ENCODE measurements around the gene EPHA1. TPM values are rescaled to one million over a fixed set of nuclear protein-coding genes. Genes with fewer than 3 reads are reported as not detected.

Gene EPHA1
- total RNA-seq, 2 donors from 2014 or later = 9.9 to 14.3 TPM

DNA sequence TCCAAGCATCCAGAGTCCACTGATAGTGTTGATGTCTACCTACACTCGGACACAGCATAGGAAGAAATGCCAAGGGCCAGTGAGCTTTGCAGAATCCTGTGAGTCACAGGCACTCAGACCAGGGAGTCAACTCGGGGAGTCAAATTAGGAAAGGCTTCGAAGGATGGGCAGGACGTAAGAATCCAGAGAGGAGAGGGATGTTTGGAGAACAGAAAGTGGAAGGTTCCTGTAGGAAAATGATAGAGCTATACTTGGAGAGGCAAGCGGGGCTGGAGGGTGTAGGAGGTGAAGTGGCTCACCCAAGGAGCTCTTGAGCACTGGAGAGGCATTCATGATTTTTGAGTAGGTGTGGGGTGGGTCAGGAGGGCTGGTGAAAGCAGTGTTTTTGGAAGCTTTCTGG lies 24.5 kb downstream of the EPHA1 start:
- peak overlapping the region in 1 of 4 donors; percentile 21 for H3K27ac ChIP-seq
- H3K4me3 ChIP-seq = no peak overlapping the region

DNA sequence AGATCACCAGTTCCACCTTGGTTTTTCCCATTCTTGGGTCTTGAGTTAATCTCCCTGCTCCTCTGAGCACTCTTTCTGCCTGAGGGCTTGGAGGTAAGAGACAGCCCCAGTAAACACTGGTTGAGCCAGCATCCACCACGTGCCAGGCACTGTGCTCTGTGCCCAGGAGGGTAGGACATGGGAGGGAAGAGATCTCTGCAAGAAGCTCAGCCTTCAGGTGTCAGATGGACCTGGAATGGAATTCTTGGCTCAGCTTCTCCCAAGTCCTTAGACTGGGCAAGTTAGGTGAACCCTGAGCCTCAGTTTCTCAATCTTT lies 25.1 kb downstream of the EPHA1 start:
- no peaks in the 10 kb centered on the region for H3K27me3 ChIP-seq
- H3K4me1 ChIP-seq = peaks cover 44% of the 10 kb centered on the region
- TF ChIP-seq, protein P1, sequence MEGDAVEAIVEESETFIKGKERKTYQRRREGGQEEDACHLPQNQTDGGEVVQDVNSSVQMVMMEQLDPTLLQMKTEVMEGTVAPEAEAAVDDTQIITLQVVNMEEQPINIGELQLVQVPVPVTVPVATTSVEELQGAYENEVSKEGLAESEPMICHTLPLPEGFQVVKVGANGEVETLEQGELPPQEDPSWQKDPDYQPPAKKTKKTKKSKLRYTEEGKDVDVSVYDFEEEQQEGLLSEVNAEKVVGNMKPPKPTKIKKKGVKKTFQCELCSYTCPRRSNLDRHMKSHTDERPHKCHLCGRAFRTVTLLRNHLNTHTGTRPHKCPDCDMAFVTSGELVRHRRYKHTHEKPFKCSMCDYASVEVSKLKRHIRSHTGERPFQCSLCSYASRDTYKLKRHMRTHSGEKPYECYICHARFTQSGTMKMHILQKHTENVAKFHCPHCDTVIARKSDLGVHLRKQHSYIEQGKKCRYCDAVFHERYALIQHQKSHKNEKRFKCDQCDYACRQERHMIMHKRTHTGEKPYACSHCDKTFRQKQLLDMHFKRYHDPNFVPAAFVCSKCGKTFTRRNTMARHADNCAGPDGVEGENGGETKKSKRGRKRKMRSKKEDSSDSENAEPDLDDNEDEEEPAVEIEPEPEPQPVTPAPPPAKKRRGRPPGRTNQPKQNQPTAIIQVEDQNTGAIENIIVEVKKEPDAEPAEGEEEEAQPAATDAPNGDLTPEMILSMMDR (IDR thresholded peaks at IDR 0.05) = no peak
- no peak for TF ChIP-seq POLR2A (IDR thresholded peaks at IDR 0.05)
- H3K27ac ChIP-seq = peak overlapping the region in 1 of 4 donors; percentile 40
- H3K4me3 ChIP-seq = no peak overlapping the region
- WGBS, 2 donors = 77 to 80% methylated on average over 1 of the region's 1 CpG
- H3K36me3 ChIP-seq (replicated peaks in 1 of 2; ENCODE audit: insufficient read depth in 1 of 2, low read depth in 2 of 2) = no peaks in the 10 kb centered on the region
- intact Hi-C loops (cut with DNase I) = no loop called here
- DNase-seq = no peak
- no peaks in the 10 kb centered on the region for H3K9me3 ChIP-seq
- ATAC-seq = no peak

More for the DNA sequence above, 24.5 kb downstream of the EPHA1 start:
- ATAC-seq (no peak), DNase-seq (no peak)
- intact Hi-C loops (cut with DNase I) = no loop called here
- WGBS, 2 donors = 78 to 89% methylated on average over 5 of the region's 5 CpGs
- no peaks in the 10 kb centered on the region for H3K9me3 ChIP-seq
- peaks cover 43% of the 10 kb centered on the region for H3K4me1 ChIP-seq
- H3K36me3 ChIP-seq (replicated peaks in 1 of 2; ENCODE audit: insufficient read depth in 1 of 2, low read depth in 2 of 2) = no peaks in the 10 kb centered on the region
- no peak for TF ChIP-seq POLR2A (IDR thresholded peaks at IDR 0.05)
- TF ChIP-seq, protein P1 (IDR thresholded peaks at IDR 0.05) = no peak
- no peaks in the 10 kb centered on the region for H3K27me3 ChIP-seq

DNA sequence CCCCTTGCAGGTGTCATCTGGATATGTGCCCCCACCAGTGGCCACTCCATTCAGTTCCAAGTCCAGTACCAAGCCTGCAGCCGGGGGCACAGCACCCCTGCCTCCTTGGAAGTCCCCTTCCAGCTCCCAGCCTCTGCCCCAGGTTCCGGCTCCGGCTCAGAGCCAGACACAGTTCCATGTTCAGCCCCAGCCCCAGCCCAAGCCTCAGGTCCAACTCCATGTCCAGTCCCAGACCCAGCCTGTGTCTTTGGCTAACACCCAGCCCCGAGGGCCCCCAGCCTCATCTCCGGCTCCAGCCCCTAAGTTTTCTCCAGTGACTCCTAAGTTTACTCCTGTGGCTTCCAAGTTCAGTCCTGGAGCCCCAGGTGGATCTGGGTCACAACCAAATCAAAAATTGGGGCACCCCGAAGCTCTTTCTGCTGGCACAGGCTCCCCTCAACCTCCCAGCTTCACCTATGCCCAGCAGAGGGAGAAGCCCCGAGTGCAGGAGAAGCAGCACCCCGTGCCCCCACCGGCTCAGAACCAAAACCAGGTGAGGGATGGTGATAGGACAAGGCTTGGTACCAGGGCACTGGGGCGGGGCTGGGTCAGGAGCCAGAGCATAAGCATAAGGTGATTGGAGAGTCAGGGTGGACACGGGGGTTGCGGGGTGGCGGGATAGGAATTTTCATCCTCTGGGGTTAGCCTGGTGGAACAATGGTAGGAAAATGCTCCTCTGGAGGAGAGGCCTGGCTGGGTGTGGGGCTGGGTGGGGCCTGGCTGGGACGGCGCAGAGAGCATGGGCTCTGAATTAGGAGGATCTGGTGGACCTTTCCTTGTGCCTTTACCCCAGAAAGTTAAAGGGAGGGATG lies 25.6 kb downstream of the EPHA1 start:
- H3K4me3 ChIP-seq = no peak overlapping the region
- H3K27ac ChIP-seq = peak overlapping the region in 3 of 4 donors; percentile 85 to 97 (median 95)
- ATAC-seq (no peak), DNase-seq (no peak)
- intact Hi-C loops (cut with DNase I) = no loop called here
- peaks cover 44% of the 10 kb centered on the region for H3K4me1 ChIP-seq
- H3K9me3 ChIP-seq = no peaks in the 10 kb centered on the region
- no peak for TF ChIP-seq POLR2A (IDR thresholded peaks at IDR 0.05)
- TF ChIP-seq, protein P1 (IDR thresholded peaks at IDR 0.05) = no peak
- no peaks in the 10 kb centered on the region for H3K36me3 ChIP-seq (replicated peaks in 1 of 2; ENCODE audit: insufficient read depth in 1 of 2, low read depth in 2 of 2)
- 87 to 90% methylated on average over 15 of the region's 15 CpGs for WGBS, 2 donors
- H3K27me3 ChIP-seq = no peaks in the 10 kb centered on the region

DNA sequence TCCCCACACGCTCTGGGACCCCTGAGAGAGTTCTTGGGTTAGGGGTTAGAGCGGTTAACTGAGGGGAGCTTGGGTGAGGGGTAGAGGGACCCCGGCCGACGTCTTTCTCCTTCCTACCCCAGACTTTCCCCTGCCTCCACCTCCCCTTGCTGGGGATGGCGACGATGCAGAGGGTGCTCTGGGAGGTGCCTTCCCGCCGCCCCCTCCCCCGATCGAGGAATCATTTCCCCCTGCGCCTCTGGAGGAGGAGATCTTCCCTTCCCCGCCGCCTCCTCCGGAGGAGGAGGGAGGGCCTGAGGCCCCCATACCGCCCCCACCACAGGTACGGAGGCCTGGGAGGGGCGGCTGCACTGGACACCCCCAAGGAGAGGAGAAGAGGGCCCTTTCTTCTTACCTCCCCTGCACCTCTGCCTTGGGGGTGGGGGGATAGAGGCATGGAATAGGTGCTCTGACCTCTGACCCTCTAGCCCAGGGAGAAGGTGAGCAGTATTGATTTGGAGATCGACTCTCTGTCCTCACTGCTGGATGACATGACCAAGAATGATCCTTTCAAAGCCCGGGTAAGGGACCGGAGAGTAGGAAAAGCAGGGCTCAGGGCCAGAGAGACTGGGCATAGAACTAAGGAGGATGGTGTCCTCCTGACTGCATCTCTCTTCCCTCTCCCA lies 26.4 kb downstream of the EPHA1 start:
- Histone ChIP-seq H3K27ac (peak overlapping the region; percentile 85 to 97 (median 93)), H3K9me3 (no peaks in the 10 kb centered on the region), H3K4me3 (peak overlapping the region; percentile 94 to 97), H3K27me3 (no peaks in the 10 kb centered on the region), H3K36me3 (replicated peaks in 1 of 2; ENCODE audit: insufficient read depth in 1 of 2, low read depth in 2 of 2) (no peaks in the 10 kb centered on the region), H3K4me1 (peaks cover 44% of the 10 kb centered on the region)
- no peak for TF ChIP-seq POLR2A (IDR thresholded peaks at IDR 0.05)
- TF ChIP-seq, protein P1 (IDR thresholded peaks at IDR 0.05) = no peak
- 48 to 63% methylated on average over 14 to 20 of the region's 21 CpGs for WGBS, 2 donors
- intact Hi-C loops (cut with DNase I) = no loop called here
- DNase-seq (no peak), ATAC-seq (no peak)

Data from body of pancreas (tissue), 4 donors.